NB4 (cell line): Measurements from ENCODE around the gene YPEL2.

Experiments used
- DNase-seq: peaks from one replicate; pipeline ENCODE4 v3.0.0; 2010; ENCODE audit warnings: low read depth
- H3K4me3 ChIP-seq: one replicate; pipeline ENCODE4 v1.5.1; 2011; ENCODE audit warnings: mild to moderate bottlenecking, low read depth, low read length, moderate library complexity
- CTCF ChIP-seq: IDR thresholded peaks from one replicate; pipeline ENCODE4 v1.5.1; 2012; ENCODE audit warnings: low read depth, low read length
- MAX ChIP-seq: IDR thresholded peaks from 2 replicates; pipeline ENCODE4 v1.6.1; 2011; ENCODE audit warnings: low read depth, low read length
- MYC ChIP-seq: IDR thresholded peaks from 2 replicates; pipeline ENCODE4 v1.6.1; 2011; ENCODE audit warnings: low read depth, low read length
- POLR2A ChIP-seq: IDR thresholded peaks from 2 replicates; pipeline ENCODE4 v1.6.1; 2011; ENCODE audit warnings: mild to moderate bottlenecking; ENCODE audit not compliant: insufficient read length; ENCODE audit errors: extremely low read depth

YPEL2 gene

GRCh38 chr17:59370593-59371299 is 39.3 kb downstream of the YPEL2 start:
- TF ChIP-seq CTCF (no peak), MAX (no peak), MYC (no peak), POLR2A (no peak)
- DNase-seq, result peak; percentile 37
- H3K4me3 ChIP-seq, result no peak overlapping the region

GRCh38 chr17:59371416-59372100 is 40.1 kb downstream of the YPEL2 start:
- DNase-seq, result no peak
- TF ChIP-seq MAX (no peak), MYC (no peak), CTCF (no peak), POLR2A (no peak)
- H3K4me3 ChIP-seq, result no peak overlapping the region

- H3K4me3 ChIP-seq, result peak overlapping the region; percentile 12
- TF ChIP-seq MAX (peak; percentile 36; the same call in 1 of the 2 replicates), CTCF (no peak), POLR2A (no peak), MYC (peak; percentile 31; the same call in 1 of the 2 replicates)
- DNase-seq, result peak; percentile 78
These were observed 40.8 kb downstream of the YPEL2 start for GRCh38 chr17:59372138-59372751.

GRCh38 chr17:59373882-59374495 is 42.5 kb downstream of the YPEL2 start:
- no peak overlapping the region for H3K4me3 ChIP-seq
- peak; percentile 91 for DNase-seq
- TF ChIP-seq MAX (no peak), MYC (no peak), POLR2A (no peak), CTCF (no peak)

- TF ChIP-seq MAX (no peak), CTCF (no peak), MYC (no peak), POLR2A (no peak)
- no peak for DNase-seq
- no peak overlapping the region for H3K4me3 ChIP-seq
These were observed 43.2 kb downstream of the YPEL2 start for GRCh38 chr17:59374612-59375011.
